RWPE1 (cell line): ENCODE data around the gene CRY1.
A peak's percentile ranks its signal among the peaks of the same experiment; 100 is the strongest.

Experiments used
- CTCF ChIA-PET: fragments of 350-600 bp; sonication (Branson Sonifier 250); formaldehyde crosslinking; extraction: SDS; loops from one replicate; lab custom pipeline; 2021; lab: Yijun Ruan, JAX
- POLR2A ChIA-PET: fragments of 400-600 bp; formaldehyde crosslinking; extraction: SDS; loops from one replicate; lab custom pipeline; 2020; ENCODE audit warnings: antibody characterized with exemption; ENCODE audit not compliant: low non-redundant PET; lab: Yijun Ruan, JAX
- DNase-seq: peaks from one replicate; pipeline ENCODE4 v3.0.0; 2012; ENCODE audit warnings: low spot score
- H3K27ac ChIP-seq: fragments of 450-650 bp; 2 replicates; pipeline ENCODE4 v1.5.1; 2017
- CTCF ChIP-seq: fragments of 450-650 bp; conservative IDR thresholded peaks from 2 replicates; pipeline ENCODE4 v1.5.1; 2017; ENCODE audit warnings: low read depth, mild to moderate bottlenecking

The CRY1 gene

DNA sequence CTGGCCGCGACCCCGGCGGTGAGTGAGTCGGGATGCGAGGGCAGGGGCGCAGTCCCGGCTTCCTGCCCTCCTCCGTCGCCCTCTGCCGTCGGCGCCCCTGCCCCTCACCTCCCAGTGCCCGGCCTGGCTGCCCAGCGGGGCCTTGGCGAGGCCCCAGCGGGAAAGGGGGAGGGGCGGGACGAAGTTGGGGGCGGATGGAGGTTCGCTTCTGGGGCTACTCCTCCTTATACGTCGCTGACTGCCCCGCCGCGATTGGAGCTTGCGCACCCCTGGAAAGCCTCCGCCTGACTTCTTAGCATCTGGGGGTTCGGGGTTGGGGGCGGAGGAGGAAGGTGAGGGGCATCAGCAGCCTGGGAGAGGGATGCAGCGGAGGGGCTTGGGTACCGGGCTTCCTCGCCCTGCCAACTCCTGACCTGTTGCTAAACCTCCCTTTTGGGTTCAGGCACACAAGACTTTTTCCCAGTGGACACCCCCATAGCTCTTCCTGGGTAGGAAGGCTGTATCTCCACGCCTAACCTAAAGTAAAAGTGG lies 137.2 kb downstream of the CRY1 start:
- ChIA-PET CTCF (interaction anchor here (0.6 kb wide), 1 partner anchor 569 kb away, joined by 5 read pairs; no protein-coding TSS in a partner anchor), POLR2A (no interaction called here)
- TF ChIP-seq CTCF: 0 out of 2 replicates have a peak, but pooled peaks have one; percentile 20
- DNase-seq: peak; percentile 41
- H3K27ac ChIP-seq: peak overlapping the region; percentile 93

- DNase-seq: peak; percentile 88
- no peak for TF ChIP-seq CTCF
- H3K27ac ChIP-seq: peak within 1 kb of the TSS; percentile 93
- CTCF ChIA-PET: no interaction called here
- POLR2A ChIA-PET: interaction anchor here (0.6 kb wide), 1 partner anchor 24 kb away, joined by 4 read pairs; no protein-coding TSS in a partner anchor
Measured at GRCh38 chr12:106955377-106956047, 137.8 kb downstream of the CRY1 start, which contains the start of gene TMEM263. TMEM263 (plus strand) TSS chr12:106955907; CDS start chr12:106967117, 11,210 bp downstream.

GRCh38 chr12:106954462-106955376 lies 138.6 kb downstream of the CRY1 start:
- peak overlapping the region; percentile 93 for H3K27ac ChIP-seq
- ChIA-PET CTCF (interaction anchor here (0.6 kb wide), 1 partner anchor 477 kb away, joined by 3 read pairs; no protein-coding TSS in a partner anchor), POLR2A (interaction anchor here (0.6 kb wide), 1 partner anchor 24 kb away, joined by 4 read pairs; no protein-coding TSS in a partner anchor)
- no peak for TF ChIP-seq CTCF
- no peak for DNase-seq

DNA sequence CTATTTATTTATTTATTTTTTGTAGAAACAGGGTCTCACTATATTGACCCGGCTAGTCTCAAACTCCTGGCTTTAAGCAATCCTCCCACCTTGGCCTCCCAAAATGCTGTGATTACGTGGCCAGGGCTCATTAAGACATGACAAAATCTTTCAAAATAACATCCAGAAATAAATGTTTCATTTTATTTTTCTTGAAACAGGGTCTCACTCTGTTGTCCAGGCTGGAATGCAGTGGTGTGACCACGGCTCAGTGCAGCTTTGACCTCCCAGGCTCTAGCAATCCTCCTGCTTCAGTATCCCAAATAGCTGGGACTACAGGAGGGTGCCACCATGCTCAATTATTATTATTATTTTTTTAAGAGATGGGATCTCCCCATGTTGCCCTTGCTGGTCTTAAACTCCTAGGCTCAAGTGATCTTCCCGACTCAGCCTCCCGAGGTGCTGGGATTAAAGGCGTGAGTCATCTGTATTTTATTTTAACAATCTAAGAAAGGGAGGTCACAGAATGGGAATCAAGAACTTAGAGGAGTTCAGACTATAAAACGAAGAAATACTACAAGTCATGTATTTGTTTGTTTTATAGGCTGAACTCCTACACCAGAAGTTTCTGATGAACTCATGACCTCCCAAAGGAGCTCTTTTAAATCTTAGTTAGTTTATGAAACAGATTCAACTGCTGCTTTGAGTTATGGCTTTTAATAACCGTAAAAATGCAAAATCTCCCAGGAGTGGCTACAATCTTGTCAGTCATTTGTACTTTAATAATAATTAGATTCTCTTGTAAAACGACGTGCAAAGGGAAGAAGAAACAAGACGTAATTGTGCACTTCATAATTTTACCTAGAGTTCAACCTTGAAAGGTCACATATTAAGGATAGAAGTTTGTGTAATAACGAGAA lies 139.7 kb downstream of the CRY1 start:
- POLR2A ChIA-PET: no interaction called here
- TF ChIP-seq CTCF: no peak
- H3K27ac ChIP-seq: no peak overlapping the region
- DNase-seq: no peak
- CTCF ChIA-PET: interaction anchor here (0.6 to 0.7 kb wide), 2 partner anchors 61 to 476 kb away, joined by 3 read pairs; no protein-coding TSS in a partner anchor

GRCh38 chr12:106950591-106950990 lies 142.8 kb downstream of the CRY1 start:
- H3K27ac ChIP-seq: no peak overlapping the region
- CTCF ChIA-PET: interaction anchor here (0.6 kb wide), 1 partner anchor 17 kb away, joined by 3 read pairs; no protein-coding TSS in a partner anchor
- no peak for DNase-seq
- TF ChIP-seq CTCF: no peak
- POLR2A ChIA-PET: no interaction called here
